H7 (cell line): Measurements from ENCODE around the gene PYROXD2. TPM values are rescaled to one million over a fixed set of nuclear protein-coding genes. Genes with fewer than 3 reads are reported as not detected.

Experiments
- DNase-seq: peaks from one replicate; pipeline ENCODE4 v3.0.0; 2012
- H3K27me3 ChIP-seq: 2 replicates; pipeline ENCODE4 v1.6.0; 2011; ENCODE audit warnings: mild to moderate bottlenecking, low read length; ENCODE audit not compliant: control insufficient read depth, insufficient read depth
- H3K36me3 ChIP-seq: replicated peaks from 2 replicates; pipeline ENCODE4 v1.5.1; 2011; ENCODE audit warnings: low read length; ENCODE audit not compliant: control insufficient read depth, insufficient read depth
- H3K4me3 ChIP-seq: 2 replicates; pipeline ENCODE4 v1.5.1; 2011; ENCODE audit warnings: low read depth, mild to moderate bottlenecking, control low read depth, low read length, moderate library complexity; ENCODE audit not compliant: insufficient read depth
- total RNA-seq: library from RNA; depleted of rRNA; stranded (reverse); fragments of >200 nt; shearing (Covaris generic); gene quantifications from 2 replicates; pipeline ENCODE4 v1.2.3, GENCODE V29; 2014

Gene PYROXD2
- total RNA-seq, 1 experiment from 2014 or later: 9.5 TPM

- no peaks in the 10 kb centered on the region; the same call in 1 of the 2 replicates for H3K36me3 ChIP-seq
- no peak overlapping the region for H3K4me3 ChIP-seq
- DNase-seq: no peak
- H3K27me3 ChIP-seq: no peaks in the 10 kb centered on the region
These were observed 36.3 kb downstream of the PYROXD2 start for GRCh38 chr10:98378722-98379121.

- H3K36me3 ChIP-seq: no peaks in the 10 kb centered on the region; the same call in 1 of the 2 replicates
- DNase-seq: no peak
- H3K27me3 ChIP-seq: no peaks in the 10 kb centered on the region
These were observed 37.4 kb downstream of the PYROXD2 start for GRCh38 chr10:98377536-98377935.

GRCh38 chr10:98377001-98377400 lies 38.0 kb downstream of the PYROXD2 start:
- H3K4me3 ChIP-seq: no peak overlapping the region
- DNase-seq: no peak
- no peaks in the 10 kb centered on the region for H3K36me3 ChIP-seq
- H3K27me3 ChIP-seq: no peaks in the 10 kb centered on the region

More at GRCh38 chr10:98377536-98377935, 37.4 kb downstream of the PYROXD2 start:
- no peak overlapping the region for H3K4me3 ChIP-seq

GRCh38 chr10:98376485-98376884 lies 38.5 kb downstream of the PYROXD2 start:
- H3K4me3 ChIP-seq: no peak overlapping the region
- no peaks in the 10 kb centered on the region for H3K27me3 ChIP-seq
- H3K36me3 ChIP-seq: no peaks in the 10 kb centered on the region
- no peak for DNase-seq

GRCh38 chr10:98374217-98374985 lies 40.6 kb downstream of the PYROXD2 start:
- DNase-seq: no peak
- Histone ChIP-seq H3K27me3 (no peaks in the 10 kb centered on the region), H3K4me3 (no peak overlapping the region), H3K36me3 (no peaks in the 10 kb centered on the region)

GRCh38 chr10:98373260-98374040 lies 41.5 kb downstream of the PYROXD2 start:
- no peak overlapping the region for H3K4me3 ChIP-seq
- no peaks in the 10 kb centered on the region for H3K27me3 ChIP-seq
- no peak for DNase-seq
- H3K36me3 ChIP-seq: no peaks in the 10 kb centered on the region

GRCh38 chr10:98370831-98371820 lies 43.9 kb downstream of the PYROXD2 start:
- no peaks in the 10 kb centered on the region; the same call in 1 of the 2 replicates for H3K27me3 ChIP-seq
- no peak overlapping the region for H3K4me3 ChIP-seq
- H3K36me3 ChIP-seq: no peaks in the 10 kb centered on the region
- no peak for DNase-seq

- H3K27me3 ChIP-seq: no peaks in the 10 kb centered on the region; the same call in 1 of the 2 replicates
- no peak for DNase-seq
- H3K4me3 ChIP-seq: no peak overlapping the region
- no peaks in the 10 kb centered on the region for H3K36me3 ChIP-seq
These were observed 45.2 kb downstream of the PYROXD2 start for GRCh38 chr10:98369801-98370200.

- no peaks in the 10 kb centered on the region; the same call in 1 of the 2 replicates for H3K27me3 ChIP-seq
- no peaks in the 10 kb centered on the region for H3K36me3 ChIP-seq
- no peak overlapping the region for H3K4me3 ChIP-seq
- DNase-seq: no peak
These were observed 46.3 kb downstream of the PYROXD2 start for GRCh38 chr10:98368644-98369043.

- no peaks in the 10 kb centered on the region; the same call in 1 of the 2 replicates for H3K27me3 ChIP-seq
- H3K36me3 ChIP-seq: no peaks in the 10 kb centered on the region
- DNase-seq: peak; percentile 64
- no peak overlapping the region for H3K4me3 ChIP-seq
These were observed 47.2 kb downstream of the PYROXD2 start for GRCh38 chr10:98367604-98368451.

GRCh38 chr10:98366062-98366530 lies 48.9 kb downstream of the PYROXD2 start:
- no peak for DNase-seq
- Histone ChIP-seq H3K36me3 (no peaks in the 10 kb centered on the region), H3K27me3 (no peaks in the 10 kb centered on the region; the same call in 1 of the 2 replicates), H3K4me3 (no peak overlapping the region)

- no peak overlapping the region for H3K4me3 ChIP-seq
- no peak for DNase-seq
- no peaks in the 10 kb centered on the region for H3K36me3 ChIP-seq
- H3K27me3 ChIP-seq: no peaks in the 10 kb centered on the region; the same call in 1 of the 2 replicates
These were observed 49.4 kb downstream of the PYROXD2 start for GRCh38 chr10:98365406-98366061.
